ENCODE data around the gene TMEM92.

- TF ChIP-seq EP300 (IDR thresholded peaks at IDR 0.05) (no peak), CTCF (IDR thresholded peaks at IDR 0.05) (no peak), POLR2AphosphoS5 (IDR thresholded peaks at IDR 0.05) (no peak), POLR2A (IDR thresholded peaks at IDR 0.05) (no peak)
These were observed 9.0 kb downstream of the TMEM92 start for GRCh38 chr17:50283246-50283645.
